PFSK-1 (cell line): ENCODE results near the gene RASSF10.

Source experiments
- FOXP2 ChIP-seq: optimal IDR thresholded peaks from 2 replicates; pipeline ENCODE3; 2011; ENCODE audit warnings: borderline replicate concordance, control low read depth, inconsistent platforms; ENCODE audit not compliant: insufficient read depth; ENCODE audit errors: extremely low read length, extremely low read depth
- POLR2AphosphoS5 ChIP-seq: IDR thresholded peaks from 2 replicates; pipeline ENCODE4 v1.6.1; 2012; ENCODE audit warnings: low read depth, mild to moderate bottlenecking, control low read depth, low read length, moderate library complexity
- REST ChIP-seq, 2 experiments: IDR thresholded peaks; 2 replicates each; pipeline versions ENCODE4 v1.6.1 to v1.8.0; 2011 to 2012; ENCODE audit warnings: low read depth in 2 of 2, low read length in 2 of 2, control low read depth in 1 of 2, inconsistent platforms in 1 of 2, mild to moderate bottlenecking in 1 of 2, moderate library complexity in 1 of 2; ENCODE audit not compliant: insufficient read depth in 1 of 2
- SIN3A ChIP-seq: IDR thresholded peaks from 2 replicates; pipeline ENCODE4 v1.6.1; 2012; ENCODE audit warnings: mild to moderate bottlenecking, low read length, moderate library complexity, borderline replicate concordance; ENCODE audit not compliant: insufficient read depth
- TAF1 ChIP-seq: IDR thresholded peaks from 2 replicates; pipeline ENCODE4 v1.6.1; 2012; ENCODE audit warnings: low read length, control low read depth, borderline replicate concordance; ENCODE audit not compliant: insufficient read depth

Gene RASSF10

GRCh38 chr11:12963792-12964536 lies 45.2 kb upstream of the RASSF10 start:
- TF ChIP-seq FOXP2: no peak
- TF ChIP-seq SIN3A: no peak
- no peak for TF ChIP-seq TAF1
- no peak for TF ChIP-seq REST (IDR thresholded peaks at IDR 0.05; ENCODE audit: insufficient read depth in 1 of 2, low read depth in 2 of 2, low read length in 2 of 2)
- TF ChIP-seq POLR2AphosphoS5: no peak

- TF ChIP-seq POLR2AphosphoS5 (no peak), REST (IDR thresholded peaks at IDR 0.05; ENCODE audit: insufficient read depth in 1 of 2, low read depth in 2 of 2, low read length in 2 of 2) (no peak), FOXP2 (no peak), SIN3A (no peak), TAF1 (no peak)
Observed at GRCh38 chr11:12964650-12965049, 44.5 kb upstream of the RASSF10 start.

GRCh38 chr11:12966002-12966401 lies 43.1 kb upstream of the RASSF10 start:
- TF ChIP-seq TAF1 (no peak), SIN3A (no peak)

- TF ChIP-seq REST (IDR thresholded peaks at IDR 0.05; ENCODE audit: insufficient read depth in 1 of 2, low read depth in 2 of 2, low read length in 2 of 2) (no peak), FOXP2 (no peak), TAF1 (no peak), SIN3A (no peak), POLR2AphosphoS5 (no peak)
Observed at GRCh38 chr11:12968101-12968500, 41.0 kb upstream of the RASSF10 start.

- no peak for TF ChIP-seq FOXP2
- no peak for TF ChIP-seq POLR2AphosphoS5
- no peak for TF ChIP-seq SIN3A
- TF ChIP-seq REST (IDR thresholded peaks at IDR 0.05; ENCODE audit: insufficient read depth in 1 of 2, low read depth in 2 of 2, low read length in 2 of 2): no peak
- no peak for TF ChIP-seq TAF1
Observed at GRCh38 chr11:12968826-12969225, 40.3 kb upstream of the RASSF10 start.
